Mesendoderm (in vitro differentiated cells): ENCODE measurements around the gene SEMA3F.

Experiments
- DNase-seq: peaks from one replicate; pipeline ENCODE4 v3.0.0; 2013
- H2AK5ac ChIP-seq: 2 replicates; pipeline ENCODE4 v1.6.1; 2013; ENCODE audit warnings: low read length, inconsistent platforms
- H2BK120ac ChIP-seq: 2 replicates; pipeline ENCODE4 v1.6.1; 2013; ENCODE audit warnings: low read depth, mild to moderate bottlenecking, low read length, moderate library complexity, mixed read lengths
- H2BK15ac ChIP-seq: replicated peaks from 2 replicates; pipeline ENCODE4 v1.6.1; 2013; ENCODE audit warnings: low read depth, mild to moderate bottlenecking, moderate library complexity
- H2BK5ac ChIP-seq: 2 replicates; pipeline ENCODE4 v1.6.1; 2013; ENCODE audit warnings: low read length, inconsistent platforms
- H3K18ac ChIP-seq: 2 replicates; pipeline ENCODE4 v1.6.1; 2013; ENCODE audit warnings: mild to moderate bottlenecking, low read length, mixed read lengths
- H3K23ac ChIP-seq: one replicate; pipeline ENCODE4 v1.6.1; 2013; ENCODE audit warnings: low read length
- H3K27ac ChIP-seq: 2 replicates; pipeline ENCODE4 v1.5.1; 2013; ENCODE audit warnings: low read depth, mild to moderate bottlenecking, inconsistent platforms, low read length, moderate library complexity
- H3K27me3 ChIP-seq: 2 replicates; pipeline ENCODE4 v1.6.1; 2013; ENCODE audit warnings: low read length, control low read depth, mild to moderate bottlenecking, inconsistent platforms; ENCODE audit not compliant: insufficient read depth, poor library complexity
- H3K36me3 ChIP-seq: 2 replicates; pipeline ENCODE4 v1.6.1; 2013; ENCODE audit warnings: low read length, inconsistent platforms; ENCODE audit not compliant: control insufficient read depth, insufficient read depth
- H3K4ac ChIP-seq: one replicate; pipeline ENCODE4 v1.6.1; 2013; ENCODE audit warnings: low read depth, mild to moderate bottlenecking, low read length, moderate library complexity
- H3K4me1 ChIP-seq: 2 replicates; pipeline ENCODE4 v1.6.1; 2013; ENCODE audit warnings: low read depth, low read length, inconsistent platforms; ENCODE audit not compliant: control insufficient read depth
- H3K4me2 ChIP-seq: 2 replicates; pipeline ENCODE4 v1.6.1; 2013; ENCODE audit warnings: low read length
- H3K4me3 ChIP-seq: 2 replicates; pipeline ENCODE4 v1.5.1; 2013; ENCODE audit warnings: mild to moderate bottlenecking, low read length
- H3K56ac ChIP-seq: one replicate; pipeline ENCODE4 v1.6.1; 2013; ENCODE audit warnings: low read length
- H3K79me1 ChIP-seq: 2 replicates; pipeline ENCODE4 v1.6.1; 2013; ENCODE audit warnings: low read length, inconsistent platforms
- H3K79me2 ChIP-seq: 2 replicates; pipeline ENCODE4 v1.6.1; 2013; ENCODE audit warnings: mild to moderate bottlenecking, low read length; ENCODE audit not compliant: control insufficient read depth, insufficient read depth
- H3K9ac ChIP-seq: 2 replicates; pipeline ENCODE4 v1.6.1; 2013; ENCODE audit warnings: low read length, inconsistent platforms
- H4K5ac ChIP-seq: one replicate; pipeline ENCODE4 v1.6.1; 2013; ENCODE audit warnings: low read length
- H4K8ac ChIP-seq: one replicate; pipeline ENCODE4 v1.6.1; 2013; ENCODE audit warnings: low read depth, mild to moderate bottlenecking, control low read depth, low read length, moderate library complexity
- WGBS: extraction: QIAGEN DNeasy Blood & Tissue Kit; methylation state at CpG from one replicate; pipeline ENCODE4 v1.1.7; 2013; ENCODE audit warnings: low lambda C conversion rate, missing lambda C conversion rate; ENCODE audit not compliant: insufficient coverage; ENCODE audit errors: extremely low coverage; 5-methylcytosine and 5-hydroxymethylcytosine counted together

SEMA3F gene

DNA sequence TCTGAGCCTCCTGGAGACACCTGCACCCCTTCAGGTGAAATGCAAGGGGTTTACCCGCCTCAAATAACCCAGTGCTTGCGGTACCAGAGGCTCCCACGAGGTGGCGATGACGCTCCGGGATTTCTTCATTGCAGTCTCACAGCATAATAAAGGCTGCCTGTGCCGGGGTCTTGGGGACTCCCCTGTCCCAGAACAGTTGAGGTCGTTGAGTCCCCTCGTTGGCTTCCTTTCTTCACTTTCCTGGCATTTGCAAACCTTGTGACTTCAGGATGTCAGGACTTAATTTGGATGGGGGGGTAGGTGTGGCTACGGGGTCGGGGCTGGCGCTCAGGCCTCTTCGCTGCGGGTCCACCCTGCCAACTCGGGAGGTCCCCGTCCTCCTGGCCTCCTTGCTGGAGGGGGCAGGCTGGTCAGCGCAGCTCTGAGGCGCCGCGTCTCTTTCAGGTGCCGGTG lies 37.6 kb downstream of the SEMA3F start:
- Histone ChIP-seq H3K27me3 (no peaks in the 10 kb centered on the region), H3K9ac (no peak overlapping the region), H2AK5ac (no peak overlapping the region), H3K79me1 (no peaks in the 10 kb centered on the region), H2BK5ac (no peak overlapping the region), H4K5ac (no peak overlapping the region), H3K18ac (no peak overlapping the region), H2BK120ac (no peak overlapping the region), H3K56ac (no peak overlapping the region), H3K4me1 (no peaks in the 10 kb centered on the region), H3K23ac (no peak overlapping the region), H3K27ac (no peak overlapping the region), H3K4me3 (no peak overlapping the region), H3K4me2 (no peak overlapping the region), H3K36me3 (peaks cover 1% of the 10 kb centered on the region), H3K4ac (no peak overlapping the region), H2BK15ac (no peak overlapping the region), H3K79me2 (no peaks in the 10 kb centered on the region), H4K8ac (no peak overlapping the region)
- DNase-seq = peak; percentile 76
- WGBS = no CpG with 5 or more reads among the region's 21 CpGs

DNA sequence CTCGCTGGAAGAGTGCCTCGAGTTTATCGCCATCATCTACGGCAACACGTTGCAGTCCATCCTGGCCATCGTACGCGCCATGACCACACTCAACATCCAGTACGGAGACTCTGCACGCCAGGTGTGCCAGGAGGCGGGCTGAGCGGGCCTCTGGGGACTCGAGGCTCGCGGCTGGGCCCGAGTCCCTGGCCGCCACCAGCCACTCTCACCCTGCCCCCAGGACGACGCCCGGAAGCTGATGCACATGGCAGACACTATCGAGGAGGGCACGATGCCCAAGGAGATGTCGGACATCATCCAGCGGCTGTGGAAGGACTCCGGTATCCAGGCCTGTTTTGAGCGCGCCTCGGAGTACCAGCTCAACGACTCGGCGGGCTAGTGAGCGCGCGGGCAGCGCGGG lies 38.2 kb downstream of the SEMA3F start:
- Histone ChIP-seq H3K18ac (no peak overlapping the region), H3K79me2 (no peaks in the 10 kb centered on the region), H2AK5ac (no peak overlapping the region), H3K27me3 (no peaks in the 10 kb centered on the region), H2BK15ac (no peak overlapping the region), H3K4me2 (no peak overlapping the region), H4K8ac (no peak overlapping the region), H3K56ac (no peak overlapping the region), H3K4me3 (no peak overlapping the region), H3K23ac (no peak overlapping the region), H3K4me1 (no peaks in the 10 kb centered on the region), H3K27ac (no peak overlapping the region), H2BK5ac (no peak overlapping the region), H3K36me3 (peaks cover under 1% of the 10 kb centered on the region), H4K5ac (no peak overlapping the region), H3K9ac (no peak overlapping the region), H3K79me1 (no peaks in the 10 kb centered on the region), H2BK120ac (no peak overlapping the region), H3K4ac (no peak overlapping the region)
- no CpG with 5 or more reads among the region's 36 CpGs for WGBS
- no peak for DNase-seq

DNA sequence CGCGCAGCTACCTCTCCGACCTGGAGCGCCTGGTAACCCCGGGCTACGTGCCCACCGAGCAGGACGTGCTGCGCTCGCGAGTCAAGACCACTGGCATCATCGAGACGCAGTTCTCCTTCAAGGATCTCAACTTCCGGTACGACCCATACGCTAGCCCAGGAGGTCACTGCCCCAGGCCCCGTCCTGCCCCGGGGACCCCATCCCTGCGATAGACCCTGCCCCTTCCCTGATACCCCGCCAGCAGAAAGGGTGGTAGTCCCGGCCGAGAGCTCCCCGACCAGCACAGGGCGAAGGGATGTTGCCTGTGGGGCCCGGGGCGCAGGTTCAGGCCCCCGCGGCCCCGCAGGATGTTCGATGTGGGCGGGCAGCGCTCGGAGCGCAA lies 38.6 kb downstream of the SEMA3F start:
- no peak overlapping the region for H2BK5ac ChIP-seq
- no peaks in the 10 kb centered on the region for H3K79me1 ChIP-seq
- H3K23ac ChIP-seq = no peak overlapping the region
- no peak overlapping the region for H3K4me2 ChIP-seq
- H3K27me3 ChIP-seq = no peaks in the 10 kb centered on the region
- H3K18ac ChIP-seq = no peak overlapping the region
- no CpG with 5 or more reads among the region's 34 CpGs for WGBS
- no peaks in the 10 kb centered on the region for H3K4me1 ChIP-seq
- no peak overlapping the region for H4K8ac ChIP-seq
- H3K9ac ChIP-seq = no peak overlapping the region
- H3K79me2 ChIP-seq = no peaks in the 10 kb centered on the region
- no peak for DNase-seq
- no peak overlapping the region for H3K4ac ChIP-seq
- H3K36me3 ChIP-seq = no peaks in the 10 kb centered on the region
- H2AK5ac ChIP-seq = no peak overlapping the region
- H2BK120ac ChIP-seq = no peak overlapping the region
- H3K4me3 ChIP-seq = no peak overlapping the region
- H2BK15ac ChIP-seq = no peak overlapping the region
- no peak overlapping the region for H3K56ac ChIP-seq
- no peak overlapping the region for H4K5ac ChIP-seq
- H3K27ac ChIP-seq = no peak overlapping the region

GRCh38 chr3:50194128-50194902 lies 39.2 kb downstream of the SEMA3F start:
- H3K27me3 ChIP-seq = no peaks in the 10 kb centered on the region

GRCh38 chr3:50194903-50195500 lies 39.9 kb downstream of the SEMA3F start:
- peak; percentile 59 for DNase-seq
- Histone ChIP-seq H3K4me1 (no peaks in the 10 kb centered on the region), H3K27ac (no peak overlapping the region), H3K4ac (no peak overlapping the region), H2BK15ac (no peak overlapping the region), H3K36me3 (no peaks in the 10 kb centered on the region), H3K4me2 (no peak overlapping the region), H3K56ac (no peak overlapping the region), H2BK120ac (no peak overlapping the region), H3K79me2 (no peaks in the 10 kb centered on the region), H4K5ac (no peak overlapping the region), H2AK5ac (no peak overlapping the region), H3K4me3 (no peak overlapping the region), H3K9ac (no peak overlapping the region), H3K23ac (no peak overlapping the region), H3K79me1 (no peaks in the 10 kb centered on the region), H4K8ac (no peak overlapping the region), H3K27me3 (no peaks in the 10 kb centered on the region), H2BK5ac (no peak overlapping the region), H3K18ac (no peak overlapping the region)
- WGBS = no CpG with 5 or more reads among the region's 14 CpGs

More at GRCh38 chr3:50194128-50194902, 39.2 kb downstream of the SEMA3F start:
- no peaks in the 10 kb centered on the region for H3K4me1 ChIP-seq
- no peak overlapping the region for H3K18ac ChIP-seq
- H2AK5ac ChIP-seq = no peak overlapping the region
- H2BK120ac ChIP-seq = no peak overlapping the region
- H3K36me3 ChIP-seq = no peaks in the 10 kb centered on the region
- no peak overlapping the region for H3K4me3 ChIP-seq
- H3K56ac ChIP-seq = no peak overlapping the region
- no peaks in the 10 kb centered on the region for H3K79me1 ChIP-seq
- no peak overlapping the region for H3K4ac ChIP-seq
- WGBS = no CpG with 5 or more reads among the region's 70 CpGs
- no peak overlapping the region for H4K5ac ChIP-seq
- H2BK15ac ChIP-seq = no peak overlapping the region
- H2BK5ac ChIP-seq = no peak overlapping the region
- H3K79me2 ChIP-seq = no peaks in the 10 kb centered on the region
- H4K8ac ChIP-seq = no peak overlapping the region
- no peak overlapping the region for H3K27ac ChIP-seq
- no peak overlapping the region for H3K23ac ChIP-seq
- no peak overlapping the region for H3K9ac ChIP-seq
- peak; percentile 76 for DNase-seq
- H3K4me2 ChIP-seq = no peak overlapping the region
